Endothelial cell (in vitro differentiated cells): ENCODE measurements around the gene EIF3B. TPM values are rescaled to one million over a fixed set of nuclear protein-coding genes. Genes with fewer than 3 reads are reported as not detected.
"Not testable (repeated sequence)": the region's sequence is repeated elsewhere in the genome, so short reads cannot be mapped to it uniquely, and the experiment has no call there.

ENCODE experiments used
- DNase-seq: peaks from one replicate; pipeline ENCODE4 v3.0.0; 2021; ENCODE audit warnings: low spot score
- H3K27ac Mint-ChIP-seq: one replicate; pipeline ENCODE4 v1.8.0; 2021; ENCODE audit warnings: mixed read lengths, inconsistent platforms; ENCODE audit not compliant: unreplicated experiment
- H3K27me3 Mint-ChIP-seq: one replicate; pipeline ENCODE4 v1.8.0; 2021; ENCODE audit warnings: mild to moderate bottlenecking, moderate library complexity, mixed read lengths, inconsistent platforms; ENCODE audit not compliant: unreplicated experiment
- H3K36me3 Mint-ChIP-seq: one replicate; pipeline ENCODE4 v1.8.0; 2021; ENCODE audit warnings: mild to moderate bottlenecking, low read depth, mixed read lengths, inconsistent platforms; ENCODE audit not compliant: unreplicated experiment
- H3K4me1 Mint-ChIP-seq: one replicate; pipeline ENCODE4 v1.8.0; 2021; ENCODE audit warnings: mild to moderate bottlenecking, mixed read lengths, inconsistent platforms; ENCODE audit not compliant: unreplicated experiment
- H3K4me3 Mint-ChIP-seq: one replicate; pipeline ENCODE4 v1.8.0; 2021; ENCODE audit warnings: mild to moderate bottlenecking, mixed read lengths, inconsistent platforms; ENCODE audit not compliant: unreplicated experiment
- H3K9me3 Mint-ChIP-seq: one replicate; pipeline ENCODE4 v1.8.0; 2021; ENCODE audit warnings: mixed read lengths, inconsistent platforms; ENCODE audit not compliant: unreplicated experiment
- total RNA-seq: library from RNA; stranded (reverse); fragmentation: NEBNext Ultra II Directional; extraction: Animal tissue kit (Norgen Biotek cat#: 25700); gene quantifications from one replicate; pipeline ENCODE4 v1.2.1, GENCODE V29; 2021; ENCODE audit not compliant: unreplicated experiment
- TF ChIP-seq, protein P1 (sequence below): fragments of 200-600 bp; sonication (generic); IDR thresholded peaks from one replicate; pipeline ENCODE4 v1.5.0; 2021; ENCODE audit warnings: antibody characterized with exemption; ENCODE audit not compliant: unreplicated experiment

Gene EIF3B
- total RNA-seq, 1 donor from 2014 or later: 125 TPM

DNA sequence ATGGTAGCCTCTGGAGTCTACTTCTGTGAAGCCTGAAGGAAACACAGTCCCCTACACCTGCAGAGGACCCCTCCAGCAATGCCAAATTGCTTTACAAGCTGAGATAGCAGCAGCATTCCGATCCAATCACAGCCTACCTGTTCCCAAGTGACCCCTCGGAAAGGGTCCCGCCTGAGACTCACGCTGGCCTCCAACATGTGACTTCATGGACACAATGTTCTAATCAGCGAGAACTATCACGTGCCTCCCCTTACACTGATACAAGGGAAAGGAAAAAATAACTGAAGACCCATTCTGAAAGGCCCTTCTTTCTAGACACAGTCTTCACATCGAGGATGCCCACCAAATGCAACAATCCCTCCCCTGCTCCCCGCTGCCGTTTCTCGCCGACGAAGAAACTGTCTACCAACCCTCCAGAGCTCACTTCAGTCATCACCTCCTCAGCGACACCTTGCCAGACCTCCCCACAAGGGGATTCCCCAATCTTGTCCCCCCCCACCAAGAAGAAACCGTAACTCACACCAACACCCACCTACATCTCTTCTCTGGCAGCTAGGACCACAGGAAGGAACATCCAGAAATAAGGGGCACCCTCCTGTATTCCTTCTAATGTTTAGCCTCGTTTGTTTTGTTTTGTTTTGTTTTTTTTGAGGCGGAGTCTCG, 42.2 kb upstream of the EIF3B start:
- Mint-ChIP-seq H3K4me1 (peaks cover 4% of the 10 kb centered on the region), H3K4me3 (peak overlapping the region; percentile 74), H3K27ac (no peak overlapping the region), H3K36me3 (no peaks in the 10 kb centered on the region), H3K9me3 (no peaks in the 10 kb centered on the region), H3K27me3 (peaks cover 9% of the 10 kb centered on the region)
- TF ChIP-seq, protein P1, sequence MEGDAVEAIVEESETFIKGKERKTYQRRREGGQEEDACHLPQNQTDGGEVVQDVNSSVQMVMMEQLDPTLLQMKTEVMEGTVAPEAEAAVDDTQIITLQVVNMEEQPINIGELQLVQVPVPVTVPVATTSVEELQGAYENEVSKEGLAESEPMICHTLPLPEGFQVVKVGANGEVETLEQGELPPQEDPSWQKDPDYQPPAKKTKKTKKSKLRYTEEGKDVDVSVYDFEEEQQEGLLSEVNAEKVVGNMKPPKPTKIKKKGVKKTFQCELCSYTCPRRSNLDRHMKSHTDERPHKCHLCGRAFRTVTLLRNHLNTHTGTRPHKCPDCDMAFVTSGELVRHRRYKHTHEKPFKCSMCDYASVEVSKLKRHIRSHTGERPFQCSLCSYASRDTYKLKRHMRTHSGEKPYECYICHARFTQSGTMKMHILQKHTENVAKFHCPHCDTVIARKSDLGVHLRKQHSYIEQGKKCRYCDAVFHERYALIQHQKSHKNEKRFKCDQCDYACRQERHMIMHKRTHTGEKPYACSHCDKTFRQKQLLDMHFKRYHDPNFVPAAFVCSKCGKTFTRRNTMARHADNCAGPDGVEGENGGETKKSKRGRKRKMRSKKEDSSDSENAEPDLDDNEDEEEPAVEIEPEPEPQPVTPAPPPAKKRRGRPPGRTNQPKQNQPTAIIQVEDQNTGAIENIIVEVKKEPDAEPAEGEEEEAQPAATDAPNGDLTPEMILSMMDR: no peak
- no peak for DNase-seq

DNA sequence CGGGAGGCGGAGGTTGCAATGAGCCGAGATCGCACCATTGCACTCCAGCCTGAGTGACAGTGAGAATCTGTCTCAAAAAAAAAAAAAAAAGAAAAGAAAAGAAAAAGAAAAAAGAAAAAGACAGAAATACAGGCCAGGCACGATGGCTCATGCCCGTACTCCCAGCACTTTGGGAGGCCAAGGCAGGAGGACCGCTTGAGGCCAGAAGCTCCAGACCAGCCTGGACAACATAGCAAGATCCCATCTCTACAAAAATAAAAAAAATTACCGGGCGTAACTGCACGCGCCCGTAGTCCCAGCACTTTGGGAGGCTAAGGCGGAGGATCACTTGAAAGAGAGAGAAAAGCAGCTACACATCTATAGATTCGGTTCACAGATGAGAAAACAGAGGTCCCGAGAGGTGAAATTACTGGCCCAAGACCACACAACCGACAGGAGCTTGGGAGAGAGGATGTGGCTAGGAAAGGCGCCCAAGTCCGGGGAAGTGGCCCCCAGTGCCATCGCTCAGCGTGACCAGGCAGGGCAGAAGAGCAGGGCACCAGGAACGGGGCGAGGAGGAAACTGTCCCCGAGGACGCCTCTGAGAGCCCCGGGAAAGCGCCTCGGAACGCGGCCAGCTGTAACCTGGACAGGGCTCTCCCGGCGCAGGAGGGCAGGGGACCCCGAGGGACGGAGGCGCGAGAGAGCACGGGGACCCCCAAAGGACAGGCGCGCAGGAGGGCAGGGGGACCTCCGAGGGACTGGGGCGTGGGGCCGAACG, 41.0 kb upstream of the EIF3B start:
- TF ChIP-seq, protein P1: no peak
- peaks cover 9% of the 10 kb centered on the region for H3K27me3 Mint-ChIP-seq
- no peaks in the 10 kb centered on the region for H3K36me3 Mint-ChIP-seq

DNA sequence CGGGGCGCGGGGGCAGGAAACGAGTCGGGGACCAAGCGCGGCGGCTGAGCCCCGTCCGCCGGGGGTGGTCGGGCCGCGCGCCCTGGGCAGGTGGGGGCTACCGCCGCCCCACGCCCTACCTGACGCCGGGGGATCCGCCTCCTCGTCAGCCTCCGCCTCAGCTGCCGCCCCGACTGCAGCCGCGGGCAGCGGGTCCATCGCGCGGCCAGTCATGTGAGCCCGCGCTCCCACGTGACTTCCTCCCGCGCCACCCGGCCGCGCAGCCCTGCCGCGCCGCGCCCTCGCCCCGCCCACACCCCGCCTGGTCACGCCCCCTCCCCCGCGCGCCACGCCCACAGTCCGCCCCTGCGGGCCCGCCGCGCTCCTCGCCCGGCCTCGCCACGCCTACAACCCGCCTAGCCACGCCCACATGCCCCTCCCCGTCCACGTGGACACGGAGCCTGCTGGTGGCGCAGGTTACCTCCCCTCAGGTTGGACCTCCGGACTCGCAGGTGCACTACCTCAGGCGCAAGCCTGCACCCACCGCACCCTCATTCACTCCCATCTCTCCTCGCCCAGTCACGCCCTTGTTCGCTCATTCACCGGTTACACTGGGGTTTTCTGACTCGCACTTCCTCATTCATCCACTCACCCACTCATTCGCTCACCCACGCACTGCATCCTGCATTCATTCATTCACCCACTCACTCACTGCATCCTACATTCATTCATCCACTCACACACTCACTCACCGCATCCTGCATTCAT, 40.2 kb upstream of the EIF3B start, which contains the start of gene SNX8:
Gene SNX8, minus strand, starts transcription at position 233 of the 747 bp plus-strand sequence. Its CDS starts 20 bp downstream, at position 213.
- DNase-seq: peak; percentile 97
- H3K9me3 Mint-ChIP-seq: no peaks in the 10 kb centered on the region
- H3K4me1 Mint-ChIP-seq: peaks cover 7% of the 10 kb centered on the region
- H3K27me3 Mint-ChIP-seq: peaks cover 9% of the 10 kb centered on the region
- TF ChIP-seq, protein P1: no peak
- no peaks in the 10 kb centered on the region for H3K36me3 Mint-ChIP-seq
- peak within 1 kb of the TSS; percentile 83 for H3K27ac Mint-ChIP-seq
- H3K4me3 Mint-ChIP-seq: peak within 1 kb of the TSS; percentile 93

More for the DNA sequence above, 41.0 kb upstream of the EIF3B start:
- peak overlapping the region; percentile 93 for H3K4me3 Mint-ChIP-seq
- DNase-seq: no peak
- H3K4me1 Mint-ChIP-seq: peaks cover 7% of the 10 kb centered on the region
- peak overlapping the region; percentile 83 for H3K27ac Mint-ChIP-seq
- H3K9me3 Mint-ChIP-seq: no peaks in the 10 kb centered on the region

DNA sequence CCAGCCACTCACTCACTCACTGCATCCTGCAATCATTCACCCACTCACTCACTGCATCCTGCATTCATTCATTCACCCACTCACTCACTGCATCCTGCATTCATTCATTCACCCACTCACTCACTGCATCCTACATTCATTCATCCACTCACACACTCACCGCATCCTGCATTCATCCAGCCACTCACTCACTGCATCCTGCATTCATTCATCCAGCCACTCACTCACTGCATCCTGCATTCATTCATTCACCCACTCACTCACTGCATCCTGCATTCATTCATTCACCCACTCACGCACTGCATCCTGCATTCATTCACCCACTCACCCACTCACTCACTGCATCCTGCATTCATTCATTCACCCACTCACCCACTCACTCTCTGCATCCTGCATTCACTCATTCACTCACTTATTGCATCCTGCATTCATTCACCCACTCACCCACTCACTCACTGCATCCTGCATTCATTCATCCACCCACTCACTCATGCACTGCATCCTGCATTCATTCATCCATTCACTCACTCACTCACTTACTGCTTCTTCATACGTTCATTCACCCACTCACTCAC, 39.6 kb upstream of the EIF3B start:
- not testable (repeated sequence) for H3K36me3 Mint-ChIP-seq, H3K9me3 Mint-ChIP-seq, DNase-seq, H3K27me3 Mint-ChIP-seq, H3K27ac Mint-ChIP-seq, H3K4me1 Mint-ChIP-seq, H3K4me3 Mint-ChIP-seq

DNA sequence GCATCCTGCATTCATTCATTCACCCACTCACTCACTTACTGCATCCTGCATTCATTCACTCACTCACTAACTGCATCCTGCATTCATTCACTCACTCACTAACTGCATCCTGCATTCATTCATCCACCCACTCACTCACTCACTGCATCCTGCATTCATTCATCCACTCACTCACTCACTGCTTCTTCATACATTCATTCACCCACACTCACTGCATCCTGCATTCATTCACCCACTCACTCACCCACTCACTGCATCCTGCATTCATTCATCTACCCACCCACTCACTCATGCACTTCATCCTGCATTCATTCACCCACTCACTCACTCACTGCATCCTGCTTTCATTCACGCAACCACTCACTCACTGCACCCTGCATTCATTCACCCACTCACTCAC, 38.8 kb upstream of the EIF3B start:
- Mint-ChIP-seq H3K27me3 (peaks cover 9% of the 10 kb centered on the region), H3K9me3 (no peaks in the 10 kb centered on the region), H3K36me3 (no peaks in the 10 kb centered on the region), H3K4me3 (no peak overlapping the region), H3K4me1 (peaks cover 7% of the 10 kb centered on the region), H3K27ac (no peak overlapping the region)
- no peak for DNase-seq
- TF ChIP-seq, protein P1: no peak
